Measurements from ENCODE around the gene SFTA2. TPM values are rescaled to one million over a fixed set of nuclear protein-coding genes. Genes with fewer than 3 reads are reported as not detected.

Gene SFTA2
- total and polyA plus RNA-seq, 2 experiments from 2014 or later, result 0.86 TPM; not detected in 1

- peaks cover 60% of the 10 kb centered on the region for H3K4me1 ChIP-seq (ENCODE audit: low read depth)
- no peaks in the 10 kb centered on the region for H3K9me3 ChIP-seq (ENCODE audit: low read depth)
- no peaks in the 10 kb centered on the region for H3K36me3 ChIP-seq
- TF ChIP-seq CTCF (IDR thresholded peaks at IDR 0.05; ENCODE audit: low read depth, low read length), result no peak
- H3K4me3 ChIP-seq, result peak overlapping the region; percentile 14
- no peaks in the 10 kb centered on the region for H3K27me3 ChIP-seq
- peak overlapping the region; percentile 94 for H3K27ac ChIP-seq
- peak in 1 of 2 donors; percentile 59 for DNase-seq (ENCODE audit: low read depth in 1 of 2, low spot score in 1 of 2)
Measured at GRCh38 chr6:30882204-30882758, 49.7 kb downstream of the SFTA2 start.

DNA sequence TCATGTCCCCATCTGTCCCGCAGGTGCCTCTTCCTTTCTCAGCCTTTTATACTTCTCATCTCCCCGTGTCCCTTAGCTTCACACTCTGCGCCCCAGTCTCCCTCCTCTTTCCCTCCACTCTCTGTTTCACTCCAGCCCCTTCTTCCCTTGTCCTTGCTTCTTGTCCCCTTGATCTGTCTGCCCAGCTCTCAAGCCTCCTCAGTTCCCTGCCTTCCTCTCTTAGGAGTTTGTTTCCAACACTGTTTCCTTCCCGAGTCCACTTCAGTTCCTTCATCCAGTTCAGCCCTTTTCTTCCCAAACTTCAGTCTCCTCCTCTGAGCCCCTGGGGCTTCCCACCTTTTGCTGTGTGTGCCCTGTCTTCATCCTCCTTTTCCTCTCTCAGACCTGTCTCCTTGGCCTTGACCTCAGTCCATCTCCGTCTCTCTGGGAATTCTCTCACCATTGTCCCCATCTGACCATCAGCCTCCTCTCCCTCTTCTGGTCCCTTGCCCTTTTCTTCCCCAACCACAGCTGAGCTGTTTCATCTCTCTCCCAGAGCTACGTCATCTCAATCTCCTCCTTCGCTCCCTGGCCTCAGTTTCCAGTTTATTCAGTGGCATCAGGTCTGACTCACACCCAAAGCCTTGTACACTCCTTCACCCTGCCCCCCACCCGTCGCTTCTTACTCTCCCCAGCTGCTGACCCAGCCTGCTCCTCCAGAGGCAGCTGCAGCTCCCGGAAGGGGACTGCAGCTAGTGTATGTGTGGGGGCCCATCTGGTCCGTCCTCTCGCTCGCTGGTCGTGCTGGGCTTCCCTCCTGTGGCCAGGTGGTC lies 50.4 kb downstream of the SFTA2 start:
- peak overlapping the region; percentile 24 for H3K4me3 ChIP-seq
- peaks cover 55% of the 10 kb centered on the region for H3K4me1 ChIP-seq (ENCODE audit: low read depth)
- peak overlapping the region; percentile 94 for H3K27ac ChIP-seq
- no peaks in the 10 kb centered on the region for H3K36me3 ChIP-seq
- TF ChIP-seq CTCF (IDR thresholded peaks at IDR 0.05; ENCODE audit: low read depth, low read length), result no peak
- peak in 1 of 2 donors; percentile 48 for DNase-seq (ENCODE audit: low read depth in 1 of 2, low spot score in 1 of 2)
- H3K27me3 ChIP-seq, result no peaks in the 10 kb centered on the region
- H3K9me3 ChIP-seq (ENCODE audit: low read depth), result no peaks in the 10 kb centered on the region

Other genes starting within 250 kb of the SFTA2 start
- 25.7 and 43.5 TPM in 2 replicates for gene PPP1R18, start 245.5 kb downstream of the SFTA2 start, total RNA-seq
- gene PPP1R18, start 245.5 kb downstream of the SFTA2 start, polyA plus RNA-seq, result 9.9 and 13.0 TPM in 2 replicates
- gene NRM, start 241.2 kb downstream of the SFTA2 start, total RNA-seq, result 13.7 and 17.2 TPM in 2 replicates
- 29.1 and 33.8 TPM in 2 replicates for gene NRM, start 241.2 kb downstream of the SFTA2 start, polyA plus RNA-seq
- gene MDC1, start 214.9 kb downstream of the SFTA2 start, total RNA-seq, result 14.3 and 21.9 TPM in 2 replicates
- gene MDC1, start 214.9 kb downstream of the SFTA2 start, polyA plus RNA-seq, result 30.0 and 44.1 TPM in 2 replicates
- gene TUBB, start 211.8 kb downstream of the SFTA2 start, total RNA-seq, result 827 and 939 TPM in 2 replicates
- gene TUBB, start 211.8 kb downstream of the SFTA2 start, polyA plus RNA-seq, result 662 and 675 TPM in 2 replicates
- gene FLOT1, start 189.5 kb downstream of the SFTA2 start, total RNA-seq, result 208 and 222 TPM in 2 replicates
- 236 and 261 TPM in 2 replicates for gene FLOT1, start 189.5 kb downstream of the SFTA2 start, polyA plus RNA-seq
- gene IER3, start 187.6 kb downstream of the SFTA2 start, total RNA-seq, result 28.0 and 45.8 TPM in 2 replicates
- gene IER3, start 187.6 kb downstream of the SFTA2 start, polyA plus RNA-seq, result 20.1 and 25.8 TPM in 2 replicates
- gene DDR1, start 47.7 kb downstream of the SFTA2 start, total RNA-seq, result 125 and 136 TPM in 2 replicates
- gene DDR1, start 47.7 kb downstream of the SFTA2 start, polyA plus RNA-seq, result 108 and 118 TPM in 2 replicates
- gene GTF2H4, start 24.0 kb downstream of the SFTA2 start, total RNA-seq, result 24.0 and 25.8 TPM in 2 replicates
- gene GTF2H4, start 24.0 kb downstream of the SFTA2 start, polyA plus RNA-seq, result 18.0 and 20.7 TPM in 2 replicates
- gene VARS2, start 17.9 kb downstream of the SFTA2 start, total RNA-seq, result 59.3 and 61.3 TPM in 2 replicates
- gene VARS2, start 17.9 kb downstream of the SFTA2 start, polyA plus RNA-seq, result 24.8 and 27.5 TPM in 2 replicates
- not detected in 2 replicates for gene MUCL3, start 8.8 kb upstream of the SFTA2 start, total RNA-seq
- 0.12 TPM in 1 of 2 replicates, not detected in the other for gene MUCL3, start 8.8 kb upstream of the SFTA2 start, polyA plus RNA-seq
- gene MUC21, start 51.5 kb upstream of the SFTA2 start, total RNA-seq, result not detected in 2 replicates
- gene MUC21, start 51.5 kb upstream of the SFTA2 start, polyA plus RNA-seq, result not detected in 2 replicates
- not detected in 2 replicates for gene MUC22, start 78.3 kb upstream of the SFTA2 start, total RNA-seq
- gene MUC22, start 78.3 kb upstream of the SFTA2 start, polyA plus RNA-seq, result not detected in 2 replicates
- not detected in 2 replicates for gene C6orf15, start 180.4 kb upstream of the SFTA2 start, total RNA-seq
- not detected in 2 replicates for gene C6orf15, start 180.4 kb upstream of the SFTA2 start, polyA plus RNA-seq
- gene PSORS1C1, start 182.6 kb upstream of the SFTA2 start, total RNA-seq, result not detected in 2 replicates
- not detected in 2 replicates for gene PSORS1C1, start 182.6 kb upstream of the SFTA2 start, polyA plus RNA-seq
- not detected in 2 replicates for gene CDSN, start 188.3 kb upstream of the SFTA2 start, total RNA-seq
- not detected in 2 replicates for gene CDSN, start 188.3 kb upstream of the SFTA2 start, polyA plus RNA-seq
- not detected in 2 replicates for gene PSORS1C2, start 206.9 kb upstream of the SFTA2 start, total RNA-seq
- gene PSORS1C2, start 206.9 kb upstream of the SFTA2 start, polyA plus RNA-seq, result not detected in 2 replicates
- gene CCHCR1, start 225.6 kb upstream of the SFTA2 start, total RNA-seq, result 25.1 and 55.5 TPM in 2 replicates
- gene CCHCR1, start 225.6 kb upstream of the SFTA2 start, polyA plus RNA-seq, result 29.1 and 29.6 TPM in 2 replicates
- 3.7 and 7.0 TPM in 2 replicates for gene TCF19, start 226.4 kb upstream of the SFTA2 start, total RNA-seq
- gene TCF19, start 226.4 kb upstream of the SFTA2 start, polyA plus RNA-seq, result 3.5 and 7.3 TPM in 2 replicates
- gene POU5F1, start 238.5 kb upstream of the SFTA2 start, total RNA-seq, result 1.5 and 1.6 TPM in 2 replicates
- gene POU5F1, start 238.5 kb upstream of the SFTA2 start, polyA plus RNA-seq, result 1.3 TPM in 1 of 2 replicates, not detected in the other